ENCODE data around the gene IDE. TPM values are rescaled to one million over a fixed set of nuclear protein-coding genes. Genes with fewer than 3 reads are reported as not detected.

IDE gene
- total and polyA plus RNA-seq, 2 of the 13 experiments (the other 11 are each of a cell fraction or from before 2014, with no cell fraction given) = 16.1 to 52.1 TPM

DNA sequence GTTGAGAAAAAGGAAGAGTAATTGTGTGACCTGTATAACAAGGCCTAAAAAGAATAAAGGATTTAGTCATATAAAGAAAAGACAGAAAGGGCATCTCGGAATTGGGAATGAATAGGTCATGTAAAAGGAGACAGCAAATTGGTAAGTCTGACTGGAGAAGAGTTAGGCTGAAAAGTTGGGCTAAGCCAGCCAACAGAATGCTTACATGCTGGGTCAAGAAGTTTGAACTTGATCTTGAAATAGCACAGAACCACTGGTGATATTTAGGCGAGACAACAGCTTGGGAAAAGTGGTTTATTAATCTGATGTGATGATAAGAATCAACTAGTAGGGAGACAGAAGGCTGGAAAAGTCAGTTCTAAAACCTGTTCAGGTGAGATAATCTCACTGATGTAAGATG lies 4.8 kb downstream of the IDE start (continued):
- TF ChIP-seq, protein P1, sequence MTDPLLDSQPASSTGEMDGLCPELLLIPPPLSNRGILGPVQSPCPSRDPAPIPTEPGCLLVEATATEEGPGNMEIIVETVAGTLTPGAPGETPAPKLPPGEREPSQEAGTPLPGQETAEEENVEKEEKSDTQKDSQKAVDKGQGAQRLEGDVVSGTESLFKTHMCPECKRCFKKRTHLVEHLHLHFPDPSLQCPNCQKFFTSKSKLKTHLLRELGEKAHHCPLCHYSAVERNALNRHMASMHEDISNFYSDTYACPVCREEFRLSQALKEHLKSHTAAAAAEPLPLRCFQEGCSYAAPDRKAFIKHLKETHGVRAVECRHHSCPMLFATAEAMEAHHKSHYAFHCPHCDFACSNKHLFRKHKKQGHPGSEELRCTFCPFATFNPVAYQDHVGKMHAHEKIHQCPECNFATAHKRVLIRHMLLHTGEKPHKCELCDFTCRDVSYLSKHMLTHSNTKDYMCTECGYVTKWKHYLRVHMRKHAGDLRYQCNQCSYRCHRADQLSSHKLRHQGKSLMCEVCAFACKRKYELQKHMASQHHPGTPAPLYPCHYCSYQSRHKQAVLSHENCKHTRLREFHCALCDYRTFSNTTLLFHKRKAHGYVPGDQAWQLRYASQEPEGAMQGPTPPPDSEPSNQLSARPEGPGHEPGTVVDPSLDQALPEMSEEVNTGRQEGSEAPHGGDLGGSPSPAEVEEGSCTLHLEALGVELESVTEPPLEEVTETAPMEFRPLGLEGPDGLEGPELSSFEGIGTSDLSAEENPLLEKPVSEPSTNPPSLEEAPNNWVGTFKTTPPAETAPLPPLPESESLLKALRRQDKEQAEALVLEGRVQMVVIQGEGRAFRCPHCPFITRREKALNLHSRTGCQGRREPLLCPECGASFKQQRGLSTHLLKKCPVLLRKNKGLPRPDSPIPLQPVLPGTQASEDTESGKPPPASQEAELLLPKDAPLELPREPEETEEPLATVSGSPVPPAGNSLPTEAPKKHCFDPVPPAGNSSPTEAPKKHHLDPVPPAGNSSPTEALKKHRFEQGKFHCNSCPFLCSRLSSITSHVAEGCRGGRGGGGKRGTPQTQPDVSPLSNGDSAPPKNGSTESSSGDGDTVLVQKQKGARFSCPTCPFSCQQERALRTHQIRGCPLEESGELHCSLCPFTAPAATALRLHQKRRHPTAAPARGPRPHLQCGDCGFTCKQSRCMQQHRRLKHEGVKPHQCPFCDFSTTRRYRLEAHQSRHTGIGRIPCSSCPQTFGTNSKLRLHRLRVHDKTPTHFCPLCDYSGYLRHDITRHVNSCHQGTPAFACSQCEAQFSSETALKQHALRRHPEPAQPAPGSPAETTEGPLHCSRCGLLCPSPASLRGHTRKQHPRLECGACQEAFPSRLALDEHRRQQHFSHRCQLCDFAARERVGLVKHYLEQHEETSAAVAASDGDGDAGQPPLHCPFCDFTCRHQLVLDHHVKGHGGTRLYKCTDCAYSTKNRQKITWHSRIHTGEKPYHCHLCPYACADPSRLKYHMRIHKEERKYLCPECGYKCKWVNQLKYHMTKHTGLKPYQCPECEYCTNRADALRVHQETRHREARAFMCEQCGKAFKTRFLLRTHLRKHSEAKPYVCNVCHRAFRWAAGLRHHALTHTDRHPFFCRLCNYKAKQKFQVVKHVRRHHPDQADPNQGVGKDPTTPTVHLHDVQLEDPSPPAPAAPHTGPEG (CRISPR knock-in tag; IDR thresholded peaks at IDR 0.05) = no peak
- TF ChIP-seq TCF12 (IDR thresholded peaks at IDR 0.05) (no peak), TCF12 (CRISPR knock-in tag; IDR thresholded peaks at IDR 0.05) (no peak), REL (CRISPR knock-in tag; conservative IDR thresholded peaks at IDR 0.05) (no peak), CEBPB (IDR thresholded peaks at IDR 0.05; ENCODE audit: borderline replicate concordance, low read depth, low read length) (no peak), ZNF225 (CRISPR knock-in tag; IDR thresholded peaks at IDR 0.05) (no peak), TARDBP (CRISPR knock-in tag; IDR thresholded peaks at IDR 0.05) (no peak)
- TF ChIP-seq, protein P2, sequence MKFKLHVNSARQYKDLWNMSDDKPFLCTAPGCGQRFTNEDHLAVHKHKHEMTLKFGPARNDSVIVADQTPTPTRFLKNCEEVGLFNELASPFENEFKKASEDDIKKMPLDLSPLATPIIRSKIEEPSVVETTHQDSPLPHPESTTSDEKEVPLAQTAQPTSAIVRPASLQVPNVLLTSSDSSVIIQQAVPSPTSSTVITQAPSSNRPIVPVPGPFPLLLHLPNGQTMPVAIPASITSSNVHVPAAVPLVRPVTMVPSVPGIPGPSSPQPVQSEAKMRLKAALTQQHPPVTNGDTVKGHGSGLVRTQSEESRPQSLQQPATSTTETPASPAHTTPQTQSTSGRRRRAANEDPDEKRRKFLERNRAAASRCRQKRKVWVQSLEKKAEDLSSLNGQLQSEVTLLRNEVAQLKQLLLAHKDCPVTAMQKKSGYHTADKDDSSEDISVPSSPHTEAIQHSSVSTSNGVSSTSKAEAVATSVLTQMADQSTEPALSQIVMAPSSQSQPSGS (CRISPR knock-in tag; IDR thresholded peaks at IDR 0.05) = no peak

All from HepG2 (cell line).